HFFc6 (cell line): ENCODE data around the gene SOX11. TPM values are rescaled to one million over a fixed set of nuclear protein-coding genes. Genes with fewer than 3 reads are reported as not detected.

Source experiments
- DNase-seq: peaks from one replicate; pipeline ENCODE4 v3.0.0-alpha.2; 2018
- H3K27ac Mint-ChIP-seq: 2 replicates; pipeline ENCODE4 v1.8.0; 2020; ENCODE audit warnings: mild to moderate bottlenecking, mixed read lengths
- H3K27me3 Mint-ChIP-seq: 2 replicates; pipeline ENCODE4 v1.8.0; 2021; ENCODE audit warnings: mild to moderate bottlenecking, moderate library complexity, mixed read lengths; ENCODE audit not compliant: insufficient read depth
- H3K36me3 Mint-ChIP-seq: 2 replicates; pipeline ENCODE4 v1.8.0; 2021; ENCODE audit warnings: low read depth, mixed read lengths
- H3K4me1 Mint-ChIP-seq: 2 replicates; pipeline ENCODE4 v1.8.0; 2020; ENCODE audit warnings: low read depth, mixed read lengths
- H3K4me3 Mint-ChIP-seq: 2 replicates; pipeline ENCODE4 v1.8.0; 2020; ENCODE audit warnings: mild to moderate bottlenecking, moderate library complexity, mixed read lengths
- H3K9me3 Mint-ChIP-seq: 2 replicates; pipeline ENCODE4 v1.8.0; 2020; ENCODE audit warnings: mild to moderate bottlenecking, mixed read lengths
- total RNA-seq, 6 experiments: library from RNA; stranded (reverse); fragmentation: NEBNext Ultra II Directional; extraction: Animal tissue kit (Norgen Biotek cat#: 25700); gene quantifications; 2 replicates in 1 of 6; 3 replicates in 5 of 6; pipeline ENCODE4 v1.2.3, GENCODE V29; 2021
- TF ChIP-seq, protein P1 (sequence below): fragments of 200-600 bp; sonication (generic); IDR thresholded peaks from 2 replicates; pipeline ENCODE4 v1.5.0; 2021; ENCODE audit warnings: antibody characterized with exemption, mild to moderate bottlenecking

Gene SOX11
- total RNA-seq, 6 experiments from 2014 or later = not detected

DNA sequence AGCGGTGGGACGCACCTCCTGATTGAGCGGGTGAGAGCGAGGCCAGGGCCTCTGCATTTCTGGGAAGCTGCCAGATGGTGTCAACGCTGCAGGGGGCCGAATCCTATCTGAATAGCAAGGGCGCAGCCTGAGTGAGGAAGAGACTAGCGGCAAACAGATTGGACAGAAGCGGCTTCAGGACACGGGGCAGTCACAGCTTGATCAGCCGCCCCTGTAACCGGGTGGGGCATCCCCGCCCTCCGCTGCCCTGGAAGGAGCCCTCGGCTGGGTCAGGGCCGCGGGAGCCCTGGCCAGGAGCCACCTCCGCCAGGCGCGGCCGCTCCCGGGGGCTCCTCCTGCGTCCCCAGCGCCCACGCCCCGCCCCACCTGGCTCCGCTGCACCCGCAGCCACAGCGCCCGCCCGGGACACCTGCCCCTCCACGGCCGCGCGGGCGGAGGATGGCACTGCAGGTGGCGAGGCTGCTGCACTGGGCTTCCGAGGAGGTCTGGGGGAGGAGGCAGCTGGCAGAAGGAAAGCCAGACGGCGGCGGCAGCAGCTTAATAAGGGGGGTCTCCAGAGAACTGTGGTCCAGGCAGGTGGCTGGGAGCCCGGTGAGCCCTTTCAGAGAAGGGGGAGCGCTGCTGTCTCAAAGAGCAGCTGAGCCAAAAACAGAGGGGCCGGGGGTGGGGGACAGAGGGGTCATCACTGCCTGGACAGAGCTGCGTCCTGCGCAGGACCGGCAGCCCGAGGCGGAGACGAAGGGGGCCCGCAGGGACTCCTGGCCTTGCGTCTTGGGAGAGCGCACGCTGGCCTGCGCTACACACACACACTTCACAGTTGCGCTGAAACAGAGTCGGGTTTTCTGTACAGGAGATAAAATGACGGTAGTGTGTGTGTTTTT, 18.8 kb upstream of the SOX11 start:
- H3K27me3 Mint-ChIP-seq = no peaks in the 10 kb centered on the region
- H3K4me3 Mint-ChIP-seq = no peak overlapping the region
- H3K9me3 Mint-ChIP-seq = peaks cover 36% of the 10 kb centered on the region
- H3K36me3 Mint-ChIP-seq = peaks cover 12% of the 10 kb centered on the region; the same call in 1 of the 2 replicates
- no peak overlapping the region for H3K27ac Mint-ChIP-seq
- H3K4me1 Mint-ChIP-seq = no peaks in the 10 kb centered on the region
- no peak for DNase-seq
- TF ChIP-seq, protein P1, sequence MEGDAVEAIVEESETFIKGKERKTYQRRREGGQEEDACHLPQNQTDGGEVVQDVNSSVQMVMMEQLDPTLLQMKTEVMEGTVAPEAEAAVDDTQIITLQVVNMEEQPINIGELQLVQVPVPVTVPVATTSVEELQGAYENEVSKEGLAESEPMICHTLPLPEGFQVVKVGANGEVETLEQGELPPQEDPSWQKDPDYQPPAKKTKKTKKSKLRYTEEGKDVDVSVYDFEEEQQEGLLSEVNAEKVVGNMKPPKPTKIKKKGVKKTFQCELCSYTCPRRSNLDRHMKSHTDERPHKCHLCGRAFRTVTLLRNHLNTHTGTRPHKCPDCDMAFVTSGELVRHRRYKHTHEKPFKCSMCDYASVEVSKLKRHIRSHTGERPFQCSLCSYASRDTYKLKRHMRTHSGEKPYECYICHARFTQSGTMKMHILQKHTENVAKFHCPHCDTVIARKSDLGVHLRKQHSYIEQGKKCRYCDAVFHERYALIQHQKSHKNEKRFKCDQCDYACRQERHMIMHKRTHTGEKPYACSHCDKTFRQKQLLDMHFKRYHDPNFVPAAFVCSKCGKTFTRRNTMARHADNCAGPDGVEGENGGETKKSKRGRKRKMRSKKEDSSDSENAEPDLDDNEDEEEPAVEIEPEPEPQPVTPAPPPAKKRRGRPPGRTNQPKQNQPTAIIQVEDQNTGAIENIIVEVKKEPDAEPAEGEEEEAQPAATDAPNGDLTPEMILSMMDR = no peak

- no peak overlapping the region for H3K4me3 Mint-ChIP-seq
- no peak for DNase-seq
- H3K4me1 Mint-ChIP-seq = no peaks in the 10 kb centered on the region
- H3K27me3 Mint-ChIP-seq = no peaks in the 10 kb centered on the region
- TF ChIP-seq, protein P1 = no peak
- H3K36me3 Mint-ChIP-seq = peaks cover 12% of the 10 kb centered on the region; the same call in 1 of the 2 replicates
- no peak overlapping the region for H3K27ac Mint-ChIP-seq
- peaks cover 35% of the 10 kb centered on the region for H3K9me3 Mint-ChIP-seq
Observed at GRCh38 chr2:5674026-5674340, 18.2 kb upstream of the SOX11 start.

DNA sequence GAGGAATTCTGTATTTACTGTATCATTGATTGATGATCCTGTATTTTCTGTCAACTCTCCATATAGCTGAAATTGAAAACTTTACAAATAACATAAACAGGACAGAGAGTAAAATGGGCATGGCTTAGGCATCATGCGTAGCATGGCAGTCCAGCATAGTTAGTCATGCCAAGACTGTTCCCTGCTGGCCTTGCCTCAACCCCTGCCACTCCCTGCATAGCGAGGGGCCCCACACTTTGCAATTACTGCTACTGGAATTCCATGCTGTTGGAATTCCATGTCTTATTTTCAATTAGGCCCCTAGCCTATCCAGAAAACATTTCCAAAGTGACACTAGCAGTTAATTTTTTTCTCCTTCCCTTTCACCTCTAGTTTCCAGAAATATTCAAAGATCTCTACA, 15.1 kb upstream of the SOX11 start:
- H3K36me3 Mint-ChIP-seq = peaks cover 12% of the 10 kb centered on the region; the same call in 1 of the 2 replicates
- no peaks in the 10 kb centered on the region for H3K4me1 Mint-ChIP-seq
- DNase-seq = no peak
- H3K27ac Mint-ChIP-seq = no peak overlapping the region
- H3K4me3 Mint-ChIP-seq = no peak overlapping the region
- TF ChIP-seq, protein P1 = no peak
- H3K9me3 Mint-ChIP-seq = peaks cover 58% of the 10 kb centered on the region
- no peaks in the 10 kb centered on the region for H3K27me3 Mint-ChIP-seq

GRCh38 chr2:5683471-5683870, 8.7 kb upstream of the SOX11 start:
- DNase-seq = no peak
- TF ChIP-seq, protein P1 = no peak
- Mint-ChIP-seq H3K4me3 (no peak overlapping the region), H3K4me1 (no peaks in the 10 kb centered on the region), H3K27ac (no peak overlapping the region), H3K36me3 (no peaks in the 10 kb centered on the region), H3K9me3 (peaks cover 61% of the 10 kb centered on the region), H3K27me3 (no peaks in the 10 kb centered on the region; the same call in 1 of the 2 replicates)

DNA sequence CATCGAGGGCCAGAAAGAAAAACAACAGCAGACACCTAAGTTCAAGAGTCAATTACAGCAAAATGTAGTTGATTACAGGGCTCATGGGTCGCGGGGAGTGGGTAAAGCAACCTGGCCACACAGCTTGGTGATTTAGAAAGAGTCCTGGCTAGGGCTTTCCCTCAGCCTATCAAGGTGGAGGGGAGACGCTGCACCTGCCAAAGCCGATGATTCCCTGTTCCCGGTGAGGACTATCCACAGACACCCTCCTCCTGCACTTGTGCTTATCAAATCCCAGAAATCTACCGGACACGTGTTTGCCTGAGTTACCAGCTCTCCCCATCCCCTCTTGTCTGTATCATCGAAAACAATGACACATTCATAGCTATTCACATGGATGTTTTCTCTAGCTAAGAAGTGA, 7.0 kb upstream of the SOX11 start:
- Mint-ChIP-seq H3K27ac (no peak overlapping the region), H3K36me3 (no peaks in the 10 kb centered on the region), H3K4me3 (no peak overlapping the region), H3K27me3 (peaks cover 1% of the 10 kb centered on the region), H3K4me1 (no peaks in the 10 kb centered on the region), H3K9me3 (peaks cover 52% of the 10 kb centered on the region)
- DNase-seq = no peak
- TF ChIP-seq, protein P1 = no peak
